GM12872 (cell line): ENCODE measurements around the gene COX14.

ENCODE experiments used
- CTCF ChIP-seq: IDR thresholded peaks from 3 replicates; pipeline ENCODE4 v1.5.1; 2011; ENCODE audit warnings: low read depth, mild to moderate bottlenecking, low read length, moderate library complexity; ENCODE audit not compliant: insufficient read depth

Gene COX14

GRCh38 chr12:50156641-50157040 is 44.6 kb downstream of the COX14 start:
- TF ChIP-seq CTCF, result no peak

- TF ChIP-seq CTCF, result no peak
Observed at GRCh38 chr12:50157259-50157658, 45.2 kb downstream of the COX14 start.

- TF ChIP-seq CTCF, result no peak
Observed at GRCh38 chr12:50160643-50161042, 48.6 kb downstream of the COX14 start.

GRCh38 chr12:50162230-50162629 is 50.2 kb downstream of the COX14 start:
- TF ChIP-seq CTCF, result no peak

- TF ChIP-seq CTCF, result no peak
Observed at GRCh38 chr12:50164963-50165362, 52.9 kb downstream of the COX14 start.

- no peak for TF ChIP-seq CTCF
Observed at GRCh38 chr12:50166799-50167048, 54.7 kb downstream of the COX14 start.

GRCh38 chr12:50167049-50167828 is 55.2 kb downstream of the COX14 start, which contains the start of gene CERS5:
Gene CERS5 (minus strand): TSS chr12:50167369. CDS start chr12:50167297, 72 bp downstream.
- TF ChIP-seq CTCF, result no peak
